H9 (cell line): ENCODE data around the gene CISD1. TPM values are rescaled to one million over a fixed set of nuclear protein-coding genes. Genes with fewer than 3 reads are reported as not detected.

Source experiments
- DNase-seq: peaks from one replicate; pipeline ENCODE4 v3.0.0-alpha.2; 2017
- H2AFZ ChIP-seq: one replicate; pipeline ENCODE4 v1.6.1; 2013; ENCODE audit warnings: mild to moderate bottlenecking, low read length, control low read depth, moderate library complexity
- H2AK5ac ChIP-seq: 2 replicates; pipeline ENCODE4 v1.6.1; 2013; ENCODE audit warnings: low read length, control low read depth, mixed read lengths; ENCODE audit not compliant: insufficient read length
- H2BK120ac ChIP-seq: one replicate; pipeline ENCODE4 v1.6.1; 2013; ENCODE audit warnings: low read depth, mild to moderate bottlenecking, low read length, control low read depth, inconsistent platforms; ENCODE audit not compliant: poor library complexity, severe bottlenecking
- H2BK12ac ChIP-seq: 2 replicates; pipeline ENCODE4 v1.6.1; 2013; ENCODE audit warnings: low read length, control low read depth, mixed read lengths, low read depth; ENCODE audit not compliant: insufficient read length
- H2BK15ac ChIP-seq: 2 replicates; pipeline ENCODE4 v1.6.1; 2013; ENCODE audit warnings: low read depth, low read length, control low read depth
- H2BK20ac ChIP-seq: one replicate; pipeline ENCODE4 v1.6.1; 2013; ENCODE audit warnings: low read depth, mild to moderate bottlenecking, low read length, control low read depth, inconsistent platforms; ENCODE audit not compliant: poor library complexity, severe bottlenecking
- H2BK5ac ChIP-seq: 2 replicates; pipeline ENCODE4 v1.6.1; 2013; ENCODE audit warnings: low read length, control low read depth, mixed read lengths; ENCODE audit not compliant: insufficient read length
- H3K14ac ChIP-seq: 2 replicates; pipeline ENCODE4 v1.6.1; 2013; ENCODE audit warnings: low read length, control low read depth; ENCODE audit not compliant: insufficient read depth
- H3K18ac ChIP-seq: 2 replicates; pipeline ENCODE4 v1.6.1; 2013; ENCODE audit warnings: low read depth, mild to moderate bottlenecking, mixed read lengths, low read length, control low read depth; ENCODE audit not compliant: insufficient read length
- H3K23ac ChIP-seq: 2 replicates; pipeline ENCODE4 v1.6.1; 2013; ENCODE audit warnings: low read length, control low read depth, mixed read lengths, low read depth; ENCODE audit not compliant: insufficient read length
- H3K23me2 ChIP-seq: 2 replicates; pipeline ENCODE4 v1.6.1; 2013; ENCODE audit warnings: low read depth, mild to moderate bottlenecking, mixed read lengths, low read length, control low read depth; ENCODE audit not compliant: insufficient read length, poor library complexity, severe bottlenecking
- H3K27ac ChIP-seq: 2 replicates; pipeline ENCODE4 v1.5.1; 2013; ENCODE audit warnings: low read length, control low read depth, mixed read lengths, low read depth; ENCODE audit not compliant: insufficient read length
- H3K27me3 ChIP-seq: 2 replicates; pipeline ENCODE4 v1.6.1; 2013; ENCODE audit warnings: low read length, control low read depth, inconsistent platforms; ENCODE audit not compliant: insufficient read depth
- H3K4ac ChIP-seq: 2 replicates; pipeline ENCODE4 v1.6.1; 2013; ENCODE audit warnings: low read depth, mild to moderate bottlenecking, control low read depth, inconsistent platforms, low read length, moderate library complexity
- H3K4me1 ChIP-seq: 2 replicates; pipeline ENCODE4 v1.6.1; 2013; ENCODE audit warnings: low read length, control low read depth, inconsistent platforms; ENCODE audit not compliant: insufficient read depth
- H3K4me2 ChIP-seq: 2 replicates; pipeline ENCODE4 v1.6.1; 2013; ENCODE audit warnings: low read length, control low read depth, mixed read lengths; ENCODE audit not compliant: insufficient read length, insufficient read depth
- H3K56ac ChIP-seq: 2 replicates; pipeline ENCODE4 v1.6.1; 2013; ENCODE audit warnings: low read depth, mild to moderate bottlenecking, mixed read lengths, low read length, control low read depth; ENCODE audit not compliant: insufficient read length
- H3K79me1 ChIP-seq: 2 replicates; pipeline ENCODE4 v1.6.1; 2013; ENCODE audit warnings: low read depth, mild to moderate bottlenecking, moderate library complexity, low read length, control low read depth, inconsistent platforms; ENCODE audit not compliant: insufficient read depth, poor library complexity, severe bottlenecking
- H3K79me2 ChIP-seq: 2 replicates; pipeline ENCODE4 v1.6.1; 2013; ENCODE audit warnings: low read length, control low read depth, inconsistent platforms; ENCODE audit not compliant: insufficient read depth
- H3K9ac ChIP-seq: 2 replicates; pipeline ENCODE4 v1.6.1; 2013; ENCODE audit warnings: low read length, control low read depth, mixed read lengths; ENCODE audit not compliant: insufficient read length; ENCODE audit errors: extremely low read depth
- H3K9me3 ChIP-seq: one replicate; pipeline ENCODE4 v1.6.1; 2013; ENCODE audit warnings: low read depth, low read length, inconsistent platforms; ENCODE audit not compliant: control insufficient read depth
- H3T11ph ChIP-seq: one replicate; pipeline ENCODE4 v1.6.1; 2013; ENCODE audit warnings: mild to moderate bottlenecking, low read length, control low read depth, inconsistent platforms
- H4K20me1 ChIP-seq: one replicate; pipeline ENCODE4 v1.6.1; 2013; ENCODE audit not compliant: control insufficient read depth, insufficient read length, insufficient read depth
- H4K5ac ChIP-seq: 2 replicates; pipeline ENCODE4 v1.6.1; 2013; ENCODE audit warnings: low read depth, mild to moderate bottlenecking, mixed read lengths, low read length, control low read depth; ENCODE audit not compliant: insufficient read length
- H4K8ac ChIP-seq: replicated peaks from 2 replicates; pipeline ENCODE4 v1.6.1; 2013; ENCODE audit warnings: low read length, control low read depth, mixed read lengths, low read depth; ENCODE audit not compliant: insufficient read length
- H4K91ac ChIP-seq: 2 replicates; pipeline ENCODE4 v1.6.1; 2013; ENCODE audit warnings: low read depth, mild to moderate bottlenecking, moderate library complexity, mixed read lengths, low read length, control low read depth; ENCODE audit not compliant: insufficient read length
- H3K27ac Mint-ChIP-seq, 3 experiments: 2 replicates in 2 of 3; 3 replicates in 1 of 3; pipeline ENCODE4 v1.8.0; 2020 to 2021; ENCODE audit warnings: mixed read lengths in 3 of 3, mild to moderate bottlenecking in 1 of 3, moderate library complexity in 1 of 3
- H3K27me3 Mint-ChIP-seq: 2 replicates; pipeline ENCODE4 v1.8.0; 2021; ENCODE audit warnings: low read depth, mild to moderate bottlenecking, moderate library complexity, mixed read lengths
- H3K36me3 Mint-ChIP-seq, 3 experiments: 2 replicates in 2 of 3; 3 replicates in 1 of 3; pipeline ENCODE4 v1.8.0; 2020 to 2021; ENCODE audit warnings: low read depth in 3 of 3, mixed read lengths in 3 of 3; ENCODE audit not compliant: insufficient read depth in 1 of 3
- H3K4me1 Mint-ChIP-seq, 2 experiments: 2 replicates each; pipeline ENCODE4 v1.8.0; 2020; ENCODE audit warnings: mixed read lengths in 2 of 2
- H3K4me3 Mint-ChIP-seq, 2 experiments: 2 replicates in 1 of 2; 3 replicates in 1 of 2; pipeline ENCODE4 v1.8.0; 2020 to 2021; ENCODE audit warnings: mild to moderate bottlenecking in 2 of 2, mixed read lengths in 2 of 2, moderate library complexity in 1 of 2
- H3K9me3 Mint-ChIP-seq, 2 experiments: 2 replicates in 1 of 2; 3 replicates in 1 of 2; pipeline ENCODE4 v1.8.0; 2020; ENCODE audit warnings: mild to moderate bottlenecking in 2 of 2, mixed read lengths in 2 of 2, moderate library complexity in 1 of 2
- WGBS: extraction: QIAGEN DNeasy Blood & Tissue Kit; methylation state at CpG from one replicate; pipeline ENCODE4 v1.1.7; 2013; ENCODE audit warnings: missing lambda C conversion rate, low lambda C conversion rate, mixed read lengths; ENCODE audit not compliant: insufficient read length; ENCODE audit errors: extremely low coverage; 5-methylcytosine and 5-hydroxymethylcytosine counted together
- total RNA-seq: library from RNA; stranded (reverse); gene quantifications from 2 replicates; pipeline ENCODE4 v1.2.1, GENCODE V29; 2021
- TF ChIP-seq, protein P1 (sequence below): fragments of 200-600 bp; sonication (generic); conservative IDR thresholded peaks from 3 replicates; pipeline ENCODE4 v1.8.0; 2021; ENCODE audit warnings: antibody characterized with exemption, mild to moderate bottlenecking

The CISD1 gene
- total RNA-seq, 1 experiment from 2014 or later: 42.0 TPM

DNA sequence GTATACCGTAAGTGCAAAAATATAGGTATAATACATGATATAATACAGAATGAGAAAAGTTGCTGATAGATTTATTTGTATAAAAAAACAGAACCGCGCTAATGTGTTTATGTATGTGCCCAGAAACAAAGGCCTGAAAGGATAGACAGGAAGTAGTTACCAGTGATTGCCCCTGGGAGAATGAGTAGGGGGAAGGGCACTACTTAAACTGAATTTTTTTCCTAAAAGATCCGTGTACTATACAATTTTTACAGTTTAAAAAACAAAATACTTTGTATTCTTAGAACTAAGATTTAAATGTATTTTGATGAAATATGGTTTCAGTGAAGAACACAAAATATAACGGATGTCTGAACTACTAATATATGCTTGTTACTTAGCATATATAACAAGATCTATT lies 4.2 kb upstream of the CISD1 start:
- no peak overlapping the region for H3K56ac ChIP-seq
- H3K9me3 Mint-ChIP-seq: no peaks in the 10 kb centered on the region; a peak in 1 of 5 replicates
- no peaks in the 10 kb centered on the region; the same call in 1 of the 2 replicates for H3K79me2 ChIP-seq
- no peaks in the 10 kb centered on the region; the same call in 1 of the 2 replicates for H3K27me3 Mint-ChIP-seq
- no peak overlapping the region for H2BK15ac ChIP-seq
- no peak overlapping the region for H3T11ph ChIP-seq
- no peak overlapping the region for H3K23ac ChIP-seq
- H4K8ac ChIP-seq: no peak overlapping the region
- no peak overlapping the region for H2BK20ac ChIP-seq
- no peak overlapping the region for H2BK12ac ChIP-seq
- no peak overlapping the region for H4K5ac ChIP-seq
- peaks cover 24 to 35% of the 10 kb centered on the region in 2 experiments for H3K4me1 Mint-ChIP-seq
- H3K9me3 ChIP-seq: no peaks in the 10 kb centered on the region
- H3K4me2 ChIP-seq: no peak overlapping the region
- peaks cover 4% of the 10 kb centered on the region for H3K79me1 ChIP-seq
- H3K14ac ChIP-seq: no peak overlapping the region
- H2AK5ac ChIP-seq: no peak overlapping the region
- H3K36me3 Mint-ChIP-seq: no peaks in the 10 kb centered on the region; a peak in 2 of 7 replicates
- H3K27ac ChIP-seq: no peak overlapping the region
- DNase-seq: no peak
- H2AFZ ChIP-seq: no peak overlapping the region
- no peak overlapping the region for H3K4ac ChIP-seq
- peak overlapping the region in 1 of 2 experiments; percentile 31; a peak in 2 of 5 replicates for H3K4me3 Mint-ChIP-seq
- H3K4me1 ChIP-seq: peaks cover 2% of the 10 kb centered on the region; the same call in 1 of the 2 replicates
- no peak overlapping the region for H3K27ac Mint-ChIP-seq
- no CpG with 5 or more reads among the region's 5 CpGs for WGBS
- H4K20me1 ChIP-seq: no peaks in the 10 kb centered on the region
- H4K91ac ChIP-seq: no peak overlapping the region
- H3K23me2 ChIP-seq: peaks cover 14% of the 10 kb centered on the region
- no peak overlapping the region for H3K9ac ChIP-seq
- TF ChIP-seq, protein P1, sequence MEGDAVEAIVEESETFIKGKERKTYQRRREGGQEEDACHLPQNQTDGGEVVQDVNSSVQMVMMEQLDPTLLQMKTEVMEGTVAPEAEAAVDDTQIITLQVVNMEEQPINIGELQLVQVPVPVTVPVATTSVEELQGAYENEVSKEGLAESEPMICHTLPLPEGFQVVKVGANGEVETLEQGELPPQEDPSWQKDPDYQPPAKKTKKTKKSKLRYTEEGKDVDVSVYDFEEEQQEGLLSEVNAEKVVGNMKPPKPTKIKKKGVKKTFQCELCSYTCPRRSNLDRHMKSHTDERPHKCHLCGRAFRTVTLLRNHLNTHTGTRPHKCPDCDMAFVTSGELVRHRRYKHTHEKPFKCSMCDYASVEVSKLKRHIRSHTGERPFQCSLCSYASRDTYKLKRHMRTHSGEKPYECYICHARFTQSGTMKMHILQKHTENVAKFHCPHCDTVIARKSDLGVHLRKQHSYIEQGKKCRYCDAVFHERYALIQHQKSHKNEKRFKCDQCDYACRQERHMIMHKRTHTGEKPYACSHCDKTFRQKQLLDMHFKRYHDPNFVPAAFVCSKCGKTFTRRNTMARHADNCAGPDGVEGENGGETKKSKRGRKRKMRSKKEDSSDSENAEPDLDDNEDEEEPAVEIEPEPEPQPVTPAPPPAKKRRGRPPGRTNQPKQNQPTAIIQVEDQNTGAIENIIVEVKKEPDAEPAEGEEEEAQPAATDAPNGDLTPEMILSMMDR: no peak
- H3K18ac ChIP-seq: no peak overlapping the region
- H2BK120ac ChIP-seq: no peak overlapping the region
- no peak overlapping the region for H2BK5ac ChIP-seq
- H3K27me3 ChIP-seq: no peaks in the 10 kb centered on the region
